ENCODE measurements around the gene KAT8. TPM values are rescaled to one million over a fixed set of nuclear protein-coding genes. Genes with fewer than 3 reads are reported as not detected.

Gene KAT8
- total and polyA plus RNA-seq, 10 of the 15 experiments (the other 5 are each of a cell fraction or from before 2014, with no cell fraction given) = 5.5 to 55.8 (median 39.6) TPM

DNA sequence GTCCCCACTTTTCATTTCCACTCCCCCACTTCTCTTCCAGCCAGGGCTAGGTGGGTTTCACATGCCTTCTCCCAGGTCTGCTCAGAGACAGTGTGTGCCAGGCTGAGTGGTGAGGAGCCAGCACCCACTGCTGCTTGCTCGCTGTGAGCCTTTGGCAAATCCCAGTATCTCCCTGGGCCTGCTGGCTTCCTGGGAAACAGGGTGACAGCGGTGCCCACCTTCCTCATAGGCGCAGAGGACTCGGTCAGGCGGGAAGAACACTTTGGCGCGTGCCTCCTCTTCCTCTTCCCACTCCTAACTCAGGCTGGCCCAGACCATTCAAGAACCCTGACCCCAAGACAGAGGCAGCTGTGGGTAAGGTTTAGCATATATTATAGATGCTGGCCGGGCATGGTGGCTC lies 28.3 kb upstream of the KAT8 start:
- intact Hi-C loops (cut with micrococcal nuclease; ENCODE audit: unreplicated experiment) = no loop called here

More for the DNA sequence above, 28.3 kb upstream of the KAT8 start:
- ChIA-PET SMC1A (ENCODE audit: uncharacterized antibody, unreplicated experiment) (no interaction called here), CTCF (no interaction called here), POLR2A (no interaction called here), RAD21 (ENCODE audit: unreplicated experiment) (no interaction called here)
- TF ChIP-seq, protein P1, sequence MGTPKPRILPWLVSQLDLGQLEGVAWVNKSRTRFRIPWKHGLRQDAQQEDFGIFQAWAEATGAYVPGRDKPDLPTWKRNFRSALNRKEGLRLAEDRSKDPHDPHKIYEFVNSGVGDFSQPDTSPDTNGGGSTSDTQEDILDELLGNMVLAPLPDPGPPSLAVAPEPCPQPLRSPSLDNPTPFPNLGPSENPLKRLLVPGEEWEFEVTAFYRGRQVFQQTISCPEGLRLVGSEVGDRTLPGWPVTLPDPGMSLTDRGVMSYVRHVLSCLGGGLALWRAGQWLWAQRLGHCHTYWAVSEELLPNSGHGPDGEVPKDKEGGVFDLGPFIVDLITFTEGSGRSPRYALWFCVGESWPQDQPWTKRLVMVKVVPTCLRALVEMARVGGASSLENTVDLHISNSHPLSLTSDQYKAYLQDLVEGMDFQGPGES (IDR thresholded peaks at IDR 0.05) = no peak
- TF ChIP-seq NFIC (IDR thresholded peaks at IDR 0.05; ENCODE audit: low read depth, low read length) (no peak), TCF12 (IDR thresholded peaks at IDR 0.05; ENCODE audit: low read depth, low read length) (no peak), KLF5 (IDR thresholded peaks at IDR 0.05; ENCODE audit: partially characterized antibody) (no peak), TARDBP (IDR thresholded peaks at IDR 0.05; ENCODE audit: borderline replicate concordance) (no peak), BACH1 (IDR thresholded peaks at IDR 0.05; ENCODE audit: borderline replicate concordance) (no peak), IRF4 (IDR thresholded peaks at IDR 0.05; ENCODE audit: low read depth, low read length) (no peak), CHD1 (IDR thresholded peaks at IDR 0.05; ENCODE audit: low read depth, low read length) (no peak), ETV6 (conservative IDR thresholded peaks at IDR 0.05 in 1 of 2, IDR thresholded peaks at IDR 0.05 in 1 of 2; ENCODE audit: borderline replicate concordance in 1 of 2, low read depth in 1 of 2) (no peak), ZNF274 (IDR thresholded peaks at IDR 0.05; ENCODE audit: insufficient read depth, insufficient read length) (no peak), ESRRA (IDR thresholded peaks at IDR 0.05; ENCODE audit: low read length) (no peak), RFX5 (IDR thresholded peaks at IDR 0.05; ENCODE audit: low read depth, low read length) (no peak), RCOR1 (conservative IDR thresholded peaks at IDR 0.05; ENCODE audit: low read depth, low read length) (no peak), PAX8 (IDR thresholded peaks at IDR 0.05) (no peak), GATAD2B (conservative IDR thresholded peaks at IDR 0.05; ENCODE audit: low read depth) (no peak), ZBED1 (IDR thresholded peaks at IDR 0.05; ENCODE audit: borderline replicate concordance) (no peak)
- TF ChIP-seq, protein P2, sequence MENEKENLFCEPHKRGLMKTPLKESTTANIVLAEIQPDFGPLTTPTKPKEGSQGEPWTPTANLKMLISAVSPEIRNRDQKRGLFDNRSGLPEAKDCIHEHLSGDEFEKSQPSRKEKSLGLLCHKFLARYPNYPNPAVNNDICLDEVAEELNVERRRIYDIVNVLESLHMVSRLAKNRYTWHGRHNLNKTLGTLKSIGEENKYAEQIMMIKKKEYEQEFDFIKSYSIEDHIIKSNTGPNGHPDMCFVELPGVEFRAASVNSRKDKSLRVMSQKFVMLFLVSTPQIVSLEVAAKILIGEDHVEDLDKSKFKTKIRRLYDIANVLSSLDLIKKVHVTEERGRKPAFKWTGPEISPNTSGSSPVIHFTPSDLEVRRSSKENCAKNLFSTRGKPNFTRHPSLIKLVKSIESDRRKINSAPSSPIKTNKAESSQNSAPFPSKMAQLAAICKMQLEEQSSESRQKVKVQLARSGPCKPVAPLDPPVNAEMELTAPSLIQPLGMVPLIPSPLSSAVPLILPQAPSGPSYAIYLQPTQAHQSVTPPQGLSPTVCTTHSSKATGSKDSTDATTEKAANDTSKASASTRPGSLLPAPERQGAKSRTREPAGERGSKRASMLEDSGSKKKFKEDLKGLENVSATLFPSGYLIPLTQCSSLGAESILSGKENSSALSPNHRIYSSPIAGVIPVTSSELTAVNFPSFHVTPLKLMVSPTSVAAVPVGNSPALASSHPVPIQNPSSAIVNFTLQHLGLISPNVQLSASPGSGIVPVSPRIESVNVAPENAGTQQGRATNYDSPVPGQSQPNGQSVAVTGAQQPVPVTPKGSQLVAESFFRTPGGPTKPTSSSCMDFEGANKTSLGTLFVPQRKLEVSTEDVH (IDR thresholded peaks at IDR 0.05; ENCODE audit: low read depth, partially characterized antibody) = no peak
- TF ChIP-seq, protein P3, sequence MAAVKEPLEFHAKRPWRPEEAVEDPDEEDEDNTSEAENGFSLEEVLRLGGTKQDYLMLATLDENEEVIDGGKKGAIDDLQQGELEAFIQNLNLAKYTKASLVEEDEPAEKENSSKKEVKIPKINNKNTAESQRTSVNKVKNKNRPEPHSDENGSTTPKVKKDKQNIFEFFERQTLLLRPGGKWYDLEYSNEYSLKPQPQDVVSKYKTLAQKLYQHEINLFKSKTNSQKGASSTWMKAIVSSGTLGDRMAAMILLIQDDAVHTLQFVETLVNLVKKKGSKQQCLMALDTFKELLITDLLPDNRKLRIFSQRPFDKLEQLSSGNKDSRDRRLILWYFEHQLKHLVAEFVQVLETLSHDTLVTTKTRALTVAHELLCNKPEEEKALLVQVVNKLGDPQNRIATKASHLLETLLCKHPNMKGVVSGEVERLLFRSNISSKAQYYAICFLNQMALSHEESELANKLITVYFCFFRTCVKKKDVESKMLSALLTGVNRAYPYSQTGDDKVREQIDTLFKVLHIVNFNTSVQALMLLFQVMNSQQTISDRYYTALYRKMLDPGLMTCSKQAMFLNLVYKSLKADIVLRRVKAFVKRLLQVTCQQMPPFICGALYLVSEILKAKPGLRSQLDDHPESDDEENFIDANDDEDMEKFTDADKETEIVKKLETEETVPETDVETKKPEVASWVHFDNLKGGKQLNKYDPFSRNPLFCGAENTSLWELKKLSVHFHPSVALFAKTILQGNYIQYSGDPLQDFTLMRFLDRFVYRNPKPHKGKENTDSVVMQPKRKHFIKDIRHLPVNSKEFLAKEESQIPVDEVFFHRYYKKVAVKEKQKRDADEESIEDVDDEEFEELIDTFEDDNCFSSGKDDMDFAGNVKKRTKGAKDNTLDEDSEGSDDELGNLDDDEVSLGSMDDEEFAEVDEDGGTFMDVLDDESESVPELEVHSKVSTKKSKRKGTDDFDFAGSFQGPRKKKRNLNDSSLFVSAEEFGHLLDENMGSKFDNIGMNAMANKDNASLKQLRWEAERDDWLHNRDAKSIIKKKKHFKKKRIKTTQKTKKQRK (IDR thresholded peaks at IDR 0.05; ENCODE audit: low read depth, low read length) = no peak
- in situ Hi-C loops (cut with MboI) = no loop called here
- Histone ChIP-seq H3K9me3 (replicated peaks; ENCODE audit: control insufficient read depth, insufficient read depth, low read length) (no peaks in the 10 kb centered on the region), H3K27ac (ENCODE audit: control insufficient read depth, insufficient read depth) (no peak overlapping the region), H3K9ac (ENCODE audit: control insufficient read depth, insufficient read depth, low read length) (no peak overlapping the region), H3K79me2 (ENCODE audit: control insufficient read depth, insufficient read depth, low read length) (peaks cover 15% of the 10 kb centered on the region), H4K20me1 (ENCODE audit: control insufficient read depth, insufficient read depth) (no peaks in the 10 kb centered on the region; the same call in 1 of the 2 replicates), H3K4me2 (ENCODE audit: control insufficient read depth, insufficient read depth) (no peak overlapping the region), H2AFZ (ENCODE audit: control insufficient read depth, low read depth, low read length) (no peak overlapping the region), H3K4me3 (no peak overlapping the region), H3K4me1 (ENCODE audit: control insufficient read depth, insufficient read depth, low read length) (no peaks in the 10 kb centered on the region), H3K36me3 (ENCODE audit: control insufficient read depth in 2 of 2, insufficient read depth in 2 of 2, low read length in 1 of 2) (peaks cover 2% of the 10 kb centered on the region in 2 experiments; a peak in 3 of 4 replicates), H3K27me3 (replicated peaks in 1 of 2; ENCODE audit: control insufficient read depth in 2 of 2, insufficient read depth in 2 of 2, low read length in 1 of 2) (no peaks in the 10 kb centered on the region)
- no TSS peak for BruUV-seq (replicated peaks)
- DNase-seq (ENCODE audit: low read depth, low spot score) = no peak
- FAIRE-seq = no peak
- no peak for ATAC-seq
- 96% methylated on average over 8 of the region's 8 CpGs for WGBS (ENCODE audit: insufficient coverage, insufficient replicate concordance, low lambda C conversion rate, missing lambda C conversion rate)

Data from GM12878 (cell line).